GM21717 (cell line): Measurements from ENCODE around the gene C11orf21.

Source experiments
- ATAC-seq: cut with Tn5 transposase; IDR thresholded peaks from one replicate; pipeline ENCODE4 v1.9.1; 2021; ENCODE audit warnings: mild to moderate bottlenecking, moderate library complexity; ENCODE audit not compliant: unreplicated experiment

Gene C11orf21

DNA sequence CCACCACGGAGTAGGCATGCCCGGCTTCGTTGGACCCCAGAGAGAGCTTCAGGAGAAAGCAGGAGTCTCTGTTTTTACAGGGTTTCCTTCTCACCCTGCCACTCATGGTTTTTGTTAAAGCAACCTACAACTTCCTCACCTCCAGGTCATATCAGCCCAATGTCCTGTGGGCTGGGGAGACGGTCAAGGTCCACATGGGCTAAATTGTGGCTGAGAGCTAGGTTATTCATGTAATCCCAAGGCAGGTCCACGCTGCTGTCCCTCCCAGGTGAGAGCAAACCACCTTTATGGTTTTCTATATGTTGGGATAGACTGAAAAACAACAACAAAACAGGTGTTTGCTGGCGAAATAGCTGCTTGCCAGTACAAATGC lies 19.6 kb upstream of the C11orf21 start:
- ATAC-seq: no peak

GRCh38 chr11:2320568-2321310 lies 19.0 kb upstream of the C11orf21 start:
- ATAC-seq: no peak

DNA sequence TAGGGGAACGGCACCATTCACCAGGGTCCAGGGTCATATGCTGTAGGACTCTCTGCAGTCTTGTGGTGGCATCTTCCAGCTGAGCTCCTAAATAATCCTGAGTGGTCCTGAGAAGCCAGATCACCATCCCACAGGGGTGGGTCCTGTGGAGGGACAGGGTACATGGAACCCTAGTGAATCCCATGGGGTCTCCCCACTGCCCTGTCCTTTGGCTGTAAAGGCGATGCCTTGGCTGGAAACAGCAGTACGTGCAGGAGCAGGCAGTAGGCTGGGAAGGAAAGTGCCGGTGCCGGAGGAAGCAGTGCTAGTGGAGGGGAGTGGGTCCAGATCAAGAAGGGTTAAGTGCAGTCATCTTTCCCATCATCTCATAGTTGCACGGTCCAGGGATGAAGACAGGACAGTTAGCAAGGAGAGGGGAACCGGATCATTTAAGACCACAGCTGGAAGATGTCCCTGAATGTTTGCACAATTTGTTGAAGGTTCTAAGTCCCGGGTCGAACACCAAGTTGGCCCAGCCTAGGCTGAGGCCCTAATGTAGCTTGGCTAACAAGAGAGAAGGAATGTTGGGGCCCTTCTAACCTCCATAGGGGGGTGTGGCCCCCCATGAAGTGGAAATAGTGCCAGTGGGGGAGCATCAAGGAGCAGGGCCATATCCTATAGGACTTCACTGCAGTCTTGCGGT lies 18.2 kb upstream of the C11orf21 start:
- no peak for ATAC-seq

GRCh38 chr11:2318707-2319106 lies 17.0 kb upstream of the C11orf21 start:
- ATAC-seq: no peak

GRCh38 chr11:2318123-2318522 lies 16.4 kb upstream of the C11orf21 start:
- no peak for ATAC-seq

DNA sequence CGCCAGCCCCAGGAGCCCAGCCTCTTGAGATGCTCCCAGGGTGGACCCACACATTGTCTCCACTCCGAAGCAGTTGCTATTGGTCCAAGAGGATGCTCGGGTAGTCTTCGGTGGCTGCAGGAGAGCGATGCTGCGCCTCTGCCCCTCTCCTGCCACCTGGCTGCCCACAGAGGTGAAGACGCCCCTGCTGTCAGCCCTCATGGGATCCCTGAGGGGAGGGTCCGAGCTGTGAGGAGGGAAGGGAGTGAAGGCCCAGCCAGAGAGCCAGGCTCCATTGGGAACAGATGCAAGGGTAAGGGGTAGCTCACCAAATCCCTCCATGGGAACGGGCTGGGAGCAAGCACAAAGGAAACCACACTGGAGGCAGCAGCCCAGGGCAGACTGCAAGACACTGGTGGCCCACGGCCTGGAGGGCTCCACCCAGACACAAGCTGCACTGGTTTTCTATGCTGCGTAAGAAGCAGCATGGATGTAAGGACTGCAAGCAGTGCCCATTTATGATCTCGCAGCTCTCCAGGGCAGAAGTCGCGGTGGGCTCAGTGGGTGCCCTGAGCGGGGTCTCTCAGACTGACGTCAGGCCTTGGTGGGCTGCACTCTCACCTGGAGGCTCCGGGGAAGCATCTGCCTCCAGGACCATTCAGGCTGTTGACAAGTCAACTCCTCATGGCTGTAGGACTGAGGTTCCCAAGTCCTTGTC lies 15.8 kb upstream of the C11orf21 start:
- ATAC-seq: no peak

DNA sequence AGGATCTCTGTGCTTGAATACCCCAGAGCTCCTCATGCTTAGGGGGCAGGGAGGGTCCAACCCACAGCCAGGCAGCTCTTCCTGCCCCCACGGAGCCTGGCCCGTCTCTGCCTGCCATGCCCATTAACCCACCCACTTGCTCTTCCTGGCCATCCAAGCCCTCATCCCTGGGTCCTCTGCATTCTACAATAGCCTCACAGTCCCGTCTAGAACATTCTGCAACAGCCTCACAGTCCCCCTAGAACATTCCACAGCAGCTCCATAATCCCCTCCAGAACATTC lies 15.2 kb upstream of the C11orf21 start:
- ATAC-seq: no peak

DNA sequence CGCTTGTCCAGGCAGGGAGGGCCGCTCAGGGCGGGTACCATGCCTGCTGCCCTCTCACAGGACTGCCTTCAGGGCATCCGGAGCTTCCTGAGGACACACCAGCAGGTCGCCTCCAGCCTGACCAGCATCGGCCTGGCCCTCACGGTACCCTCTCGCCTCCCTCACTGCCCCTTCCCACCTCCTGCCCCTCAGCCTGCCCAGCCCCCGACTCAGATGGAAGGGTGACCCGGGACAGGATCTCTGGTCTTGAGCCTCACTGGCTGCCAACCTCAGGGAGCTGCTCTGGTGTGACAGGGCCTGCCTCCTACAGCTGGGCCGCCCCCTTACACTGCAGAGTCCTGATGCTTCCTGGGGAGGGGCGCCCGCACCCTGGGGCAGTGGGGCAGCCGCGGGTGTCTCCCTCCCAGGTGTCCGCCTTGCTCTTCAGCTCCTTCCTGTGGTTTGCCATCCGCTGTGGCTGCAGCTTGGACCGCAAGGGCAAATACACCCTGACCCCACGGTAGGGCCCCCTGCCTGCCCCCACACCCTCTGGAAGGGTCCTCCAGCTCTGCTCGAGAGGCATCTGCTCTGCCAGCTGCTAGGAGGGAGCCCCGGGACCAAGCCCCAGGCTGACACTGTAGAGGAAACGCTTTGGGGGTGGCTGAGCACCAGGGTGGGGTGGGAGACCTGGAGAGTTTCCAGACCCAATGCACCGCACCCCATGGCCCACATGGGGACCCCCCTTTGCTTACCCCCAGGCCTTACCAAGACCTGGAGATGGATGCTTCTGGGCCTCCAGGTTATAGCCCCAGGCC lies 14.6 kb upstream of the C11orf21 start:
- ATAC-seq: no peak

GRCh38 chr11:2315395-2316168 lies 13.9 kb upstream of the C11orf21 start:
- no peak for ATAC-seq

DNA sequence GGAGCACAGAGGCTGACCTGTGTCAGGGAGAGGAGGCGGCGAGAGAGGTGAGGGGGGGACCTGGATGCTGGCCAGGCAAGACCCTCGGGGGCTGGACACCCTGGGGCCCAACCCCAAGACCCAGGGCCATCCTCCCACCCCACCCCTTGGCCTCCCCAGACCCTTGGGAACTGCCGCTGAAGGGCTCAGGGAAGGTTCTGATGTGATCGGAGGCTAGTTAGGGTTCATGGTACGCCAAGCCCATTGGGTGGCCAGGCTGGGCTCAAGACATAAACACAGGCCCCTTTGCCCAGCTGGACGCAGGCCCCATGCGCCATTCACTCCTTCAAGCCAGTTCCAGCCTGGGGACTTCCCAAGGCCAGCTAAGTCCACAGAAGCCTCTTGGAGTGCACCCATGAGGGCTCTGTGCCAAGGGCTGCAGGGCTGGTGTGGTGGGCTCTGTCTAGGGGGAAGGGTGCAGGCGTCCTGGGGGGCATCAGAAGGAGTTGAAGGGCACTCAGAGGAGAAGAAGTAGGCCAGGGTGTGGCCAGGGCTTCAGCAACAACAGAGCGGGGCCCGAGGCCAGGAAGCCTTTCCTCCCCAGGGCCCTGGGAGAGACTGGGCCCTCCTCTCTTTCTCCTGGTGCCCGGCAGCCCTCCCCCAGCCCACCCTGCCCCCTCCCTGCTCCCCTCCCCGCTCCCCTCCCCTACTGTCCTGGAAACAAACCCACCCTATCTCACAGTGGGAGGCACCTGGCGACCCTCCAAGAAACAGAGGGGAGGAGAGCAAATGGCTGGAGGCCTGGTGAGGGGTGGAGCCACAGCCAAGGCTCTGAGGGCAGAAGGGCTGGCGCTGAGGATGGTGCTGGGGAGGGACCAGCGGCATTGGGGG lies 13.0 kb upstream of the C11orf21 start:
- no peak for ATAC-seq

GRCh38 chr11:2314136-2314524 lies 12.4 kb upstream of the C11orf21 start:
- no peak for ATAC-seq

DNA sequence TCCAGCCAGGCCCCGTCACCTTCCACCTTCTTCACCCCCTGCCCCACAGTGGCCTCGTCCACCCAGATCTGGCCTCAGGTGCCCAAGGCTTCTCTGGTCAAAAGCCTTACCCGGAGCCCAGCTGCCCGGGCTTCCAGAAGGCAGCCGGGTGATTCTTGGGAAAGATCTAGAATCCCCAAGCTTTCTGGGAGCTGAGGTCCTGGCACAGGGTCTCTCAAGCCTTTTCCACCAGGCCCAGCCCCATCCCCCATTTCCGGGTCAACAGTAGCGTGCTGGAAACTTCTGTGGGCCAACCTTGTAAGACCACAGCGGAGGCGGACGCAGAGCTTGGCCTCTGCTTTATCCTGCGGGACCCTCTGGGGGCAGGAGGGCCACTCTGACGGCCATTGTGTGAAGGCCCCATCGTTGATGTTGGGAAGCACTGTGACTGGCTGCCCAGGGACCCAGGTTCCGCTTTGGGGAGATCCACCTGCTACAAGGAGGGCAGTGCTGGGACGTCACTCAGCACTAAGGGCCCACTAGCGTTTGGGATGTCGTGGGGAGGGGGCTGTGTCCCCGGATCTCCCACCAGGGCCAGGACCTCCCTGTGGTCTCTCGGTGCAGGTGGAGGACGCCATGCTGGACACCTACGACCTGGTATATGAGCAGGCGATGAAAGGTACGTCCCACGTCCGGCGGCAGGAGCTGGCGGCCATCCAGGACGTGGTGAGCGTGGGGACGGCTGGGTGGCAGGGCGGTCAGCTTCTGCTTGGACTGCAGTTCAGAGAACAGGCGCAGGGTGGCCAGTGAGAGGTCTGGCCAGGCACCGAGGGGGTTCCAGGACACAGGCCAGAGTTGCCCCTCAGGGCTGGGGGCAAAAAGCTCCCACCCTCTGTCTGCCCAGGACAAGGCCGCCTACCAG lies 11.6 kb upstream of the C11orf21 start:
- ATAC-seq: no peak

GRCh38 chr11:2312232-2313042 lies 10.7 kb upstream of the C11orf21 start:
- ATAC-seq: no peak

DNA sequence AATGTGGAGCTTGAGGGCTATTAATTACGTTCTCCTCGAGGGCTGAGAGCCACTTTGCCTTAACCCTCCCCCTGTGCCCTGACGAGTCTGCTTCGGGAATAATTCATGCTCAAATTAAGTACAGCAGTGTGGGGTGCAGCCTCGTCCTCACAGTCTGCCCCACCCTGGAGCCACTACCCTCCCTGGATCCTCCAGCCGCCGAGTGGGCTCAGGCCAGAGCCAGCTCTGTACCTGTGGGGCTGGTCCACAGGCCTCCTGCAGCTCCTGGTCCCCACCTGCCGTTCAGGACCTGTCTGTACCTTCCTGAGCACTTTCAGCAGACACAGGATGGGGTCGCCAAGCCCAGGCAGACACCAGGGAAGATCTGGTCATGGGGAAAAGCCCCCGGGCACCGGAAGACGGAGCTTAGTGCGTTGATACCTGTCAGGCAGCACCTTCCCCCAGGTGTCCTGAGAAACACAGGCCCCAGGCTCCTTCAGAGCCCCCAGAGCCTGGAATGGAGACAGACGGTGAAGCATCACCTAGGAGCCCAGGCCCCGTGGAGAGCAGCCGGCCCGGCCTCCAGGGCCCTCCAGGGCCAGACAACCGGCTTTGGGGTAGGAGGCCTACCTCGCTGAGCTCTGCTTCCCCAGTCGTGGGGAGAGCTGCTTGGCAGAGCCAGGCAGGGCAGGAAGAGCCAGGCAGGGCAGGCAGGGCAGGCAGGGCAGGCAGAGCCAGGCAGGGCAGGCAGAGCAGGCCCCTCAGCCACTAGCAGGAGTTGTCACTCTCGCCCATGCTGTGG lies 9.8 kb upstream of the C11orf21 start:
- ATAC-seq: no peak

DNA sequence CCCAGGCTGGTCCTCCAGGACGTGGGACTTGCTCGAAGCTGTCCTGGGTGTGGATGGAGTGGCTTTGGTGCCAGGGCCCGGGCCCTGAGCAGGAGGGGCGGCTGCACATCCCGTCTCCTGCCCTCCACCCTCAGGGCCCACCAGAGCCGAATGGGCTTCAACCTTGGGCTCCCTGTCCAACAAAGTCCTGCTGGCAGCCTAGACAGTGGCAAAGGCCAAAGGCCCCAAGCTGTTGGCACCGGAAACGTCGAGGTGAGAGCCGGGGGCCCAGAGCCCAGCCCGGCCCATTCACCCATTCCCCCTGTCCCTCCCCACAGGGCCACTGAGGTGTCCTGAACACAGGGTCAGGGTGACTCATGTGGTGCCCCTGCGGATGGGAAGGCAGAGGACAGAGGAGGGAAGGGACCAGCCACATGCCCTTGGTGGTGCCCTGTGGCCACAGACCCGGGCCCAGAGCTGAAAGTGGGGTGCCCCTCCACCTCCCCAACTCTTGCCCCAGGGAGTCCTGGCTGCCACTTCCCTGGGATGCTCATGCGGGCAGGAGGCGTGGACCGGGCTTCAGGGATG lies 9.2 kb upstream of the C11orf21 start:
- ATAC-seq: no peak

DNA sequence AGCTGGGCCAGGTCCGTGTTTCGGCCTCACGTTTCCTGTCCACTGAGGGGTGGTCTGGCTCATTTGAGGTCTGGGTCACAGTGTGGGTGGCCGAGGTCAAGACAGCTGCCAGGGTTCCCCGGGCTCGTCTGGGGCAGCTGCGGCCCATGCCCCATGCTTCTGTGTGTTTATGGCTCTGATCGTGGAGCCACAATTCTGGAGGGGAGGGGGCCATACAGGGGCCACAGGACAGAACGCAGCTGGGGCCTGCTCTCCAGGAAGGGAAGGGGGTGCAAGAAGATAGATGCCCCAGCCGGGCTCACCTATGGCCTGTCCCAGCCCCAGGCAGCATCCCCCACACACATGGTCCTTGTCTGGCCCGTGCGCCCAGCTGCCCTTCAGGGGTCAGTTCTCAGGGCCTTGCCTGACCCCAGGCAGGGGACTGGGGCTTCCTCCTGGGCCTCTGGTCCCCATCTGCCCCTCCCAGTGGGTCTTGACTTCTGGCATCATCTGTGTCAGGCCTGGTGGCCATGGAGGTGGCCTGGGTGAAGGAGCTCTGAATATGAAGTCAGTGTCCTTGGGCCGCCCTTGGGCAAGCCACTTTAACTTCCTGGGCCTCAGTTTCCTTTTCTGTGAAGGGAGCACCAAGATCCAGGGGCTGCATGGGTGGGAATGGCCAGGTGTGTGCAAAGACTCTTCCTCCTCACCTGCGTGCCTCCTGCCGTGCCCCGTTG lies 8.5 kb upstream of the C11orf21 start:
- no peak for ATAC-seq
